NCI-H2227 (cell line): Measurements from ENCODE around the gene ENSA.
"Not testable (repeated sequence)": the region's sequence is repeated elsewhere in the genome, so short reads cannot be mapped to it uniquely, and the experiment has no call there.

Experiments used
- DNase-seq: peaks from one replicate; lab custom pipeline; 2025; ENCODE audit not compliant: unreplicated experiment; lab: John Stamatoyannopoulos, UW

Gene ENSA, protein sequence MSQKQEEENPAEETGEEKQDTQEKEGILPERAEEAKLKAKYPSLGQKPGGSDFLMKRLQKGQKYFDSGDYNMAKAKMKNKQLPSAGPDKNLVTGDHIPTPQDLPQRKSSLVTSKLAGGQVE

DNA sequence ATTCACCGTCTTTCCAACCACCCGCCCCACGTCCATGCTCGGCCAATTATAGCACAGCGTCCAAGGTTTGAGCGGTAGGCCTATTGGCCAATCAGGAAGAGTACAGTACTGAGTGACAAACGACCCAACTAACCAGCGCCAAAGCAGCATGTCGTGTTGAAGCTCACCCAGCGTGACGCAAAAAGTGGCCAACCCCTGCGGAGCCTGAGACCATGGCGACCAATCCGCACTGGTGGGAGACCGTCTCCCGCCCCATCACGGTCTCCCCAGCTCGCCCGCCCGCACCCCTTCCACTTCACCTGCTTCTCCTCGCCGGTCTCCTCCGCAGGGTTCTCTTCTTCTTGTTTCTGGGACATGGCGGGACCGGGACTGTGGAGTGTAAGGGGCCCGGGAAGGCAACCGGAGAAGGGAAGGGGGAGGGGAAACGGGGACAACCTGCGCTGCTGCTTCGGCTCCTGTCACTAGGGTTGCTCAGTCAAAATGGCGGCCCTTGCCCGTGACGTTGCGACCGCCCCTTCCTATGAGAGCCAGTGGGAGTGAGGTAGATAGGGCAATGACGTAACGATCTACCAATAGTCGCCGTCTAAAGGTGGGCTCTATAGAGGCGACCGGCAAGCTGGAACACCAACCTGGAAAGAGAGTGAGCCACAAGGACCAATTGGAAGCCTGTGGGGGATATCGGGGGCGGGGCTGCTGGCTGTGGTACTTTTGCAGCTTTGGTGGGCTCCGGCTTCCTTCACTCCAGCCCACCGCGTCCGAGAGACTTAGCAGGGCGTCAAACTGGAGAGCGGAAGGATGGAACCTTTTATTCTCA, at the start of gene ENSA:
Gene ENSA (minus strand): TSS at position 498 of the 814 bp plus-strand sequence. CDS start 142 bp downstream, at position 356.
- DNase-seq = peak; percentile 99

DNA sequence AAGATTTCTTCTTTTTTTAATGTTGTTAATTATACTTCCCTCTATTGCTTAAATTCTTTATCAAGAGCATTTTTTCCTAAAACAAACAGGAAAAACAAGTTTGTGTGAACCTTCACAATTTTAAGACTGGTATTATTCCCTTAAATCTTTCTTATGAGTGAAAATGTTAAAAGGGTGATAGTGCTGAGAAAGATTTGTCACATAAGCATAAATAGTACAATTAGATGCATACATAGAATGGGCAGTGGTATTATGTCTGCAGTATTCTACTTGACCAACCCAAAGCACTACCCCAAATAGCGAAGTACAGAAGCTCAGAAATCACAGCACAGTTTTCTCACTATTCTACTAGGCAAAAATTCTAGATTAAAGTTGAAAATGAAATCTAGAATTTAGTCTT, 49.6 kb upstream of the ENSA start:
- no peak for DNase-seq

DNA sequence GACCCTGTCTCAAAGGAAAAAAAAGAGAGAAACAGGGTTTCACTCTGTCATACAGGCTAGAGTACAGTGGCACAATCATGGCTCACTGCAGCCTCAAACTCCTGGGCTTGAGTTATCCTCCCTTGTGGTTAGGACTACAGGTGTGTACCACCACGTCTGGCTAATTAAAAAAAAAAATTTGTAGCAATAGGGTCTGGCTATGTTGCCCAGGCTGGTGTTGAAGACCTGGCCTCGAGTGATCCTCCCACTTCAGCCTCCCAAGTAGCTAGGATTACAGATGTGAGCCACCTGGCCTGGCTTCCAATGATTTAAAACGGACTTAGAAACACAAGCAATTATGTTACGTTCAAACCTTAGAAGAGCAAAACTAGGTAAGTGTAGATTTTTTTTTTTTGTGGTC, 45.5 kb upstream of the ENSA start:
- DNase-seq = no peak

DNA sequence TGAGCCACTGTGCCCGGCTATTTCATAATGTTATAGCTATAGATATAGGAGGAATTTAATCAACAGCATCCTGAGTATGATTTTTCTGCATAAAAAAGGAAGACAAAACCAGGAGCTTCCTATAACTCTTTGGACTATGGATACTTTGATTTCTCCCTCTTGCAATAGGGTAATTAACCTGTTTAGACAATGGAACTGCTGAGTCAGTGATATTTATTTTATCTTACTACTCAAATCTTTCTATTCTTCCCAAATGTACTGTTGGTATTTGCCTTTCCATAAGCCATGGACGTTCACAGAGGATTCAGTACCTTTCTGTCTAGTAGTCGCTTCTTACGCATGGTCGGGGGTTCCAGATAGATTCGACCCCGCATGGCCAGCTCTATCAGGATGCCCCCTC, 33.9 kb upstream of the ENSA start:
- no peak for DNase-seq

DNA sequence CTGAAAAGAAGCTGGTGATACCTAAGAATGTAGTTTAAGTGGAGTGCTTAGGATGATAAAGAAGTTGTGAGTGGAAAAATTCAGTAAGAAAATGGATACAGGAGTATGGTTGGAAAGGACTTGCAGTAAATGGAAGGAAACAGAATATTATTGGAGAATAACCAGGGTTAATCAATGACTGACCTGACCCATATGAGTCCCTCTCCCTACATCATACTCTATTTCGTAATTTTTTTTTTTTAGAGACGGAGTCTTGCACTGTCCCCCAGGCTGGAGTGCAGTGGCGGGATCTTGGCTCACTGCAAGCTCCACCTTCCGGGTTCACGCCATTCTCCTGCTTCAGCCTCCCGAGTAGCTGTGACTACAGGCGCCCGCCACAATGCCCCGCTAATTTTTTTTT, 33.4 kb upstream of the ENSA start:
- DNase-seq = no peak

DNA sequence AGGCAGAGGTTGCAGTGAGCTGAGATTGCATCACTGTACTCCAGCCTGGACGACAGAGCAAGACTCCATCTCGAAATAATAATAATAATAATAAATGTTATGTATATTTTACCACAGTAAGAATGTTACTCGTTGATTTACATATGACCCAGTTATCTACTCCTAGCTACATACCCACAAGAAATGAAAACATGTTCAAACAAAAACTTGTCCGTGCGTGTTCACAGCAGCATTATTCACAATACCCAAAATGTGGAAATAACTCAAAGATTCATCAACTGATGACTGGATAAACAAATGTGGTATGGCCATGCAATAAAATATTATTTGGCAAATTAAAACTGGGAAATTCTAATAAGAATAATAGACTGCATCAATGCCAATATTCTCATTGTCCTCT, 31.7 kb upstream of the ENSA start:
- no peak for DNase-seq

DNA sequence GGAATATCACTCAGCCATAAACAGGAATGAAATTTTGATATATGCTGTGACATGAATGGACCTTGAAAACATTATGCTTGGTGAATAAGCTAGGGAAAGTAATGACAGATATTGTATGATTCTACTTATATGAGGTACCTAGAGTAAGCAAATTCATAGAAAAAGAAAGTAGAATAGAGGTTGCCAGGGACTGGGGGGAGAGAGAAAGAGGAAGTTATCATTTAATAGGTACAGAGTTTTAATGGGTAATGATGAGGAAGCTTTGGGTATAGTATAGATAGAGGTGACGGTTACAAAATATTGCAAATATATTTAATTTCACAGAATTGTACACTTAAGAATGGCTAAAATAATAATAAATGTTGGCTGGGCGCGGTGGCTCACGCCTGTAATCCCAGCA, 31.2 kb upstream of the ENSA start:
- DNase-seq = no peak

DNA sequence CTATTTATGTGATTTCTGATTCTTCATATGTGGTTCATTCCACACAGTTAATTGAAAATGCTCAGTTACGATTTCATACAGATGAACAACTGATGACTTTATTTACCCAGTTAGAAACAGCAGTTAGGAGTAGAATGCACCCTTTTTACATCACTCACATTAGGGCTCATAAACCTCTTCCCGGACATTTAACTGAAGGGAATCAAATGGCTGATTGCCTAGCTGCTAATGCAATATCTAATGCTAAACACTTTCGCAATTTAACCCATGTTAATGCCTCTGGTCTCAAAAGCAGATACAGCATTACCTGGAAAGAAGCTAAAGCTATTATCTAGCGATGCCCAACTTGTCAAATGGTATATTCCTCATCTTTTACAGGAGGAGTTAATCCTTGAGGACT, 27.7 kb upstream of the ENSA start:
- not testable (repeated sequence) for DNase-seq

DNA sequence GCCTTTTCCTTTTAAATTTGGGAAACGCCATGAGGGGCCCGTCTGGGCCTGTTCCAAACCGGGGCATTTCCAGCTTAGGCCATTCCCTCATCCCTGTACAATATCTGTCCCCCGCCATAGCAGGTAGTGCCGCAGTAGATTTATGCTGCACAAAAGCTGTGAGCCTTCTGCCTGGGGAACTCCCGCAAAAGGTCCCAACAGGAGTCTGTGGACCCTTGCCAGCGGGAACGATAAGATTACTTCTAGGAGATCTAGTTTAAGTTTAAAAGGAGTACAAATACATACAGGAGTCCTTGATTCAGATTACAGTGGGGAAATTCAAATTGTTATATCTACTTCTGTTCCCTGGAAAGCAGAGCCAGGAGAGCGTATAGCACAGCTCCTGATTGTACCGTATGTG, 25.2 kb upstream of the ENSA start:
- not testable (repeated sequence) for DNase-seq

DNA sequence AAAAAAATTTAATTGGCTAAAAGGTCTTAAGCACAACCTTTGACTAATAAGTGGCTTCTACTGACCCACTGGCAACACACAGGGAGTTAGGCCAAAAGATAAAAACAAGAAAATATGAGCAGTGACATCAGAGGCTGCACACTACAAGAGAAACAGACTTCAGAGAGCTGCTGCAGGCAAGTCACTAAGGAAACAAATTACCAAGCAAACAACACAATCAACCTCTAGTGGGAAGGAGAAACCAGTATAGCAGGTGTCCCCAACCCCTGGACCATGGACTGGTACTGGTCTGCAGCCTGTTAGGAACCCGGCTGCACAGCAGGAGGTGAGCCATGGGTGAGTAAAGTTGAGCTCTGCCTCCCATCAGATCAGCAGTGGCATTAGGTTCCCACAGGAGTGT, 20.8 kb upstream of the ENSA start:
- no peak for DNase-seq

DNA sequence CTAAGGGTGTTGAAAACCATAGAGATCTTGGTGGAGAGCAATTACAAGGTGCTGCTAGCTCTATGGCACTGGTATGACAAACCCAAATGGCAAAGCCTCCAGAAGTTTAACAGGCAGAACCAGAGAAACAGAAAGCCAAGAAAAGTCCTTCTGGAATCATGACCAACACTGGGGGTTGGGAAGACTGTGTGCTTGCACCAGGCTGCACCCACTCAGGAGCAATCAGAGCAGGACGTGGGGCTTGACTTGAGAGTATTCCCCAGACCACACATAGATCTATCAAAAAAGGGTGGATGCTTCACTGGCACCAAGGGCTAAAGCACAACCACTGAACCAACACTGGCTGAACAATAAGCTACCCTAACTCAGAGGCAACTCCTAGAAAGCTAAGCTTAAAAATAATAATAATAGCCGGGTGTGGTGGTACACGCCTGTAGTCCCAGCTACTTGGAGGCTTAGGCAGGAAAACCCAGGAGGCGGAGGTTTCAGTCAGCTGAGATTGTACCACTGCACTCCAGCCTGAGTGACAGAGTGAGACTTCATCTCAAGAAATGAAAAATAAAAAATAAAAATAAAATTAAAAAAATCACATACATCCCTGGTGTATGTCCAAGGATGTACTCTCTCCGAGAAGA, 20.1 kb upstream of the ENSA start:
- DNase-seq = no peak

DNA sequence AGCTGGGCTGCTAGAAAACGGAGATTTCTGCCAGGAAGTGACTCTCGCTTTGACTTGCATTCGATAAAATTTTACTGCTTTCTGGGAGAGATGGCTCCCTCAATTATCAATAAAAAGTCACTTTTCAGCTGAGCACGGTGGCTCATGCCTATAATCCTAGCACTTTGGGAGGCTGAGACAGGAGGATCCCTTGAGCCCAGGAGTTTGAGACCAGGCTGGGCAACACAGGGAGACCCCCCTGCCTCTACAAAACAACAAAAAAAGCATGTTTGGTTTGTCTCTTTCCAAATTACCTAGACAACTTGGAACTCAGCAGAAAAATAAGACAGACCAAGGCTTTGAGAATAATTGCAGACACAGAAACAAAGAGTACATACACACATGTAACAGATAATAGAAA, 12.9 kb upstream of the ENSA start:
- DNase-seq = no peak

DNA sequence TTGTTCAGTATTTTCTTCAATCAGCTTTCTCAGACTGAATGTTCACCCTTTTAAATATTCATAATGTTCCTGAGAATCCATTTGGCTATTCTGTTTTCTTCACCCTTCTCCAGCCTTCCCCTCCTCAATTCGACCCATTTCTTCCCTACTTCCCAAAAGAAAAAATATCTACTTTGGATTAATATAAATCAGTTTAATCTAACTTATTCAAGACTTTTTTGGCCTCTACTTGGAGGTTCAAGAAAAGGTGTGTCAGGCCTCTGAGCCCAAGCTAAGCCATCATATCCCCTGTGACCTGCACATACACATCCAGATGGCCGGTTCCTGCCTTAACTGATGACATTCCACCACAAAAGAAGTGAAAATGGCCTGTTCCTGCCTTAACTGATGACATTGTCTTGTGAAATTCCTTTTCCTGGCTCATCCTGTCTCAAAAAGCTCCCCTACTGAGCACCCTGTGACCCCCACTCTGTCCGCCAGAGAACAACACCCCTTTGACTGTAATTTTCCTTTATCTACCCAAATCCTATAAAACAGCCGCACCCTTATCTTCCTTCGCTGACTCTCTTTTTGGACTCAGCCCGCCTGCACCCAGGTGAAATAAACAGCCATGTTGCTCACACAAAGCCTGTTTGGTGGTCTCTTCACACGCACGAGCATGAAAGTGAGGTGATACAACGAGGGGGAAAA, 11.9 kb upstream of the ENSA start:
- not testable (repeated sequence) for DNase-seq

DNA sequence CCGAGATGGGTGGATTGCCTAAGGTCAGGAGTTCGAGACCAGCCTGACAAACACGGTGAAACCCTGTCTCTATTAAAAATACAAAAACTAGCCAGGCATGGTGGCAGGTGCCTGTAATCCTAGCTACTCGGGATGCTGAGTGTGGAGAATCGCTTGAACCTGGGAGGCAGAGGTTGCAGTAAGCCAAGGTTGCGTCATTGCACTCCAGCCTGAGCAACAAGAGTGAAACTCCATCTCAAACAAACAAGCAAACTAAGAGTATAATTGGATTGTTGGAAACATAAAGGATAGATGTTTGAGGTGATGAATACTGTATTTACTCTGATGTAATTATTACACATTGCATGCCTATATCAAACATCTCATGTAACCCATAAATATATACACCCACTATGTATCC, 9.0 kb upstream of the ENSA start:
- DNase-seq = not testable (repeated sequence)

DNA sequence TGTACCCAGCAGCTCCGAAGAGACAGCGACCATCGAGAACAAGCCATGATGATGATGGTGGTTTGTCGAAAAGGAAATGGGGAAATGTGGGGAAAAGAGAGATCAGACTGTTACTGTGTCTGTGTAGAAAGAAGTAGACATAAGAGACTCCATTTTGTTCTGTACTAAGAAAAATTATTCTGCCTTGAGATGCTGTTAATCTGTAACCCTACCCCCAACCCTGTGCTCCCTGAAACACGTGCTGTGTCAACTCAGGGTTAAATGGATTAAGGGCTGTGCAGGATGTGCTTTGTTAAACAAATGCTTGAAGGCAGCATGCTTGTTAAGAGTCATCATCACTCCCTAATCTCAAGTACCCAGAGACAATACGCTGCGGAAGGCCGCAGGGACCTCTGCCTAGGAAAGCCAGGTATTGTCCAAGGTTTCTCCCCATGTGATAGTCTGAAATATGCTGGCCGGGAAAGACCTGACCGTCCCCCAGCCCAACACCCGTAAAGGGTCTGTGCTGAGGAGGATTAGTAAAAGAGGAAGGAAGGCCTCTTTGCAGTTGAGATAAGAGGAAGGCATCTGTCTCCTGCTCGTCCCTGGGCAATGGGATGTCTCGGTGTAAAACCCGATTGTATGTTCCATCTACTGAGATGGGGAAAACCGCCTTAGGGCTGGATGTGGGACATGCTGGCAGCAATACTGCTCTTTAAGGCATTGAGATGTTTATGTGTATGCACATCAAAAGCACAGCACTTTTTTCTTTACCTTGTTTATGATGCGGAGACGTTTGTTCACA, 5.6 kb upstream of the ENSA start:
- not testable (repeated sequence) for DNase-seq

DNA sequence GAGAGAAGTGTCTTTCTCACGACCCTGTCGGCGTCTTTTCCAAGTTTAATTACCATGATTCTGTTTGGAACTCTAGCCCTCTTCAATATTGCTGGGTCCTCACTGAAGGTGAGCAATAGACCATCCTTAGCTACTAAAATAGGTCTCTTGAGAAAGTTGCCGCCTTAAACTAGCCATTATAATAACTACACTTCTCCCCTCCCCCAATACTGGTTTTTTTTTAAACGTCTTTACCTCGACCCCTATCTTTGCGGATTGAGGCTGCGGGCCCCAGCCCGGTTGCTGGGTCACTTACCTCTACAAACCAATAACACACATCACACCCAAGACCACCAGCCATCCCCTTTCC, 672 bp downstream of the ENSA start:
- DNase-seq = no peak

DNA sequence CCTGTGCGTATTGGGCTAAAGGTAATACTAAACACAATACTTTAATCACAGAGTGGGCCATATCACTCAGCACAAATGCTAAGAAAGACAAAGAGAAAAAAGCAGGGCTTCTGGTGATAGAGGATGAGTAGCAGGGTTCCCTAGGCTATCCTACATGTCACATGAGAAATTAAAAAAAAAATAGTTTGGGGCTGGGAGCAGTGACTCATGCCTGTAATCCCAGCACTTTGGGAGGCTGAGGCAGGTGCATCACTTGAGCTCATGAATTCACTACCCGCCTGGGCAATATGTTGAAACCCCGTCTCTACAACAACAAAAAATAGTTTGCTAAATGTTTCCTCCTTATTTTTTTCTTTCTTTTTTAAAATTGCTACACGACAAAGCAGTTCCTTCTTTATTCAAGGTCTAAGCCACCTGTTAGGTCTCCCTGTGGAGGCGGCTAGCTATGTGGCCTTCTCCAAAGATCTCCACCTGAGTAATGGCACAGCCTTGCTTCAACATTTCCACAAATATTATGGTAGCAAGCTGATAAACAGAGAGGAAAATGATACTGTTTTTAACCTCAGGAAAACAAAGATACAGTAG, 1.5 kb downstream of the ENSA start:
- no peak for DNase-seq

DNA sequence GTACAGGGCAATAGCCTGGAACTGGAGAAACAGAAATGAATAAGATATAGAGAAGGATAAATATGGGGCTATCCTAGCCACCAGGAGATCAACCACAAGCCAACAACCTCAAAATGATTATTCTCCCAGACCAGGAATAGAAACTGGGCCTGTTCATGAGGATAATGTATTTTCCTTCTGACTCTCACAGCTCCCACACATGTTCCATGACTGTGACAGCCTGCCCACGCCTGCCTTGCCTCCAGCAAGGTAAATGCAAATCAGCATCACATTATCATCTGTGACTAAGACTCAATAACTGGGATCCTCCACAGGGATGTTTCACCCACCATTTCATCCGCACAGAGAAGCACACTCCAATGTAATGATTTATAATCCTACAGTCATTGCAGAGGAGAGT, 3.3 kb downstream of the ENSA start:
- DNase-seq = no peak

DNA sequence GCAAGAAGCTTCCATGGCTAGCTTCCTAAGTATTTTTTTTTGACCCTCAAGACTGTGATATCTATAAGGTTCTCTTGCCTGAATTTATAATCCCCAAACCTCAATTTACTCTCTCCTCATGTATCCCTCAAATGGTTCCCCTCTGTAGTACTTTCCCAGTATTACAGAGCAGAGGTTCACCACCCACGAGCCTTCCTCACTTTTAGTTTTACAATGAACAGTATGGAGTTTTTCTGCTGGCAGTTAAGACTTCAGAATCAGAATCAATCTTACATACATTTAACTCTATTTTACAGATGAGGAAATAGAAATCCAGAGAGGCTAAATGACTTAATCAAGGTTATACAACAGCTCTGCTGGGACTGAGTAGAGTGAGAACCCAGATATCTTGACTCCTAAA, 4.9 kb downstream of the ENSA start:
- not testable (repeated sequence) for DNase-seq

DNA sequence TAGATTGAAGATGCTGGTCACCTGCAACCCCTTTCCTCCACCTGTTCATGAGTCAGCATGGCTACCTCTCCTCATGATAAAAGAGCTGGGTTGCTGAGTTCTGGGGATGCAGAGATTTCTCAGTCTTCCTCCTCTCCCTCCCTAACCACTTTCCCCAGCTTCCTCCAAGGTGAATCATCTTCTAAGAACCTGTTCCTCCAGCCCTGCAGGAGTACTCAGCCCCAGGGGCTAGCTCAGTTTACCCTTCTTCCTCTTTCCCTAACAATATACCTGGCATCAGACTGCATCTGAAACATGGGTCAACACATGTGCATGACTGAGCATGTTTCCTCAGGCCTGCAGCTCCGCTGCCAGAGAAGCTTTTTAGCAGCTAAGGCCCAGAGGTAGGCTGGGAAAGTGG, 5.3 kb downstream of the ENSA start:
- not testable (repeated sequence) for DNase-seq
